GM12892 (cell line): ENCODE data around the gene DMTF1.

Source experiments
- POLR2A ChIP-seq: IDR thresholded peaks from 2 replicates; pipeline ENCODE4 v1.6.1; 2011; ENCODE audit warnings: low read depth, low read length, control low read depth
- POLR2AphosphoS5 ChIP-seq: IDR thresholded peaks from 2 replicates; pipeline ENCODE4 v1.6.1; 2011; ENCODE audit warnings: low read depth, low read length, control low read depth
- TAF1 ChIP-seq: IDR thresholded peaks from 2 replicates; pipeline ENCODE4 v1.6.1; 2011; ENCODE audit warnings: low read depth, mild to moderate bottlenecking, control low read depth, low read length, borderline replicate concordance

DNA sequence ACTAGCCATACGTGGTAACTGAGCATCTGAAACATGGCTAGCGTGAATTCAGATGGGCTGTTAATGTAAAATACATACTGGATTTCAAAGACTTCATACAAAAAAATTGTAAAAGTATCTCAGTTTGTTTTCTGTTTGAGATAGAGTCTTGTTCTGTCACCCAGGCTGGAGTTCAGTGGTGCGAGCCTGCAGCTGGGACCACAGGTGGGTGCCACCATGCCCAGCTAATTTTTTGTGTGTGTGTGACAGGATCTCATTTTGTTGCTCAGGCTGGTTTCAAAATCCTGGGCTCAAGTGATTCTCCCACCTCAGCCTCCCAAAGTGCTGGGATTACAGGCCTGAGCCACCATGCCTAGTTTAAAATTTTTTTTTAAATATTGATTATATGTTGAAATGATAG is 62.8 kb downstream of the DMTF1 start:
- no peak for TF ChIP-seq POLR2A
- no peak for TF ChIP-seq POLR2AphosphoS5
- TF ChIP-seq TAF1, result no peak
